Central memory CD8-positive, alpha-beta T cell (primary cell): ENCODE results near the gene BAZ2A.
"Not testable (repeated sequence)": the region's sequence is repeated elsewhere in the genome, so short reads cannot be mapped to it uniquely, and the experiment has no call there.

Experiments
- ATAC-seq: fragments of 150-1000 bp; cut with Tn5 transposase; replicated peaks from 2 replicates; pipeline ENCODE4 v1.10.0; 2022; ENCODE audit warnings: mild to moderate bottlenecking, moderate FRiP score, moderate number of reproducible peaks; ENCODE audit not compliant: poor library complexity, severe bottlenecking; ENCODE audit errors: extremely low read depth
- DNase-seq, 2 donors: peaks; one replicate each; pipeline ENCODE4 v3.0.0; 2021; ENCODE audit warnings: low spot score in 2 of 2
- H3K27ac Mint-ChIP-seq: one replicate; pipeline ENCODE4 v1.8.0; 2022; ENCODE audit warnings: low read depth, mild to moderate bottlenecking, moderate library complexity, mixed read lengths
- H3K27me3 Mint-ChIP-seq: one replicate; pipeline ENCODE4 v1.8.0; 2022; ENCODE audit warnings: mixed read lengths
- H3K36me3 Mint-ChIP-seq: one replicate; pipeline ENCODE4 v1.8.0; 2022; ENCODE audit warnings: mild to moderate bottlenecking, moderate library complexity, mixed read lengths; ENCODE audit not compliant: insufficient read depth
- H3K4me1 Mint-ChIP-seq: one replicate; pipeline ENCODE4 v1.8.0; 2022; ENCODE audit warnings: mixed read lengths
- H3K4me3 Mint-ChIP-seq: one replicate; pipeline ENCODE4 v1.8.0; 2022; ENCODE audit warnings: mild to moderate bottlenecking, moderate library complexity, mixed read lengths
- H3K9me3 Mint-ChIP-seq: one replicate; pipeline ENCODE4 v1.8.0; 2022; ENCODE audit warnings: mixed read lengths

Gene BAZ2A

GRCh38 chr12:56648023-56648422 lies 17.9 kb upstream of the BAZ2A start:
- not testable (repeated sequence) for DNase-seq, H3K27me3 Mint-ChIP-seq, H3K4me3 Mint-ChIP-seq, H3K9me3 Mint-ChIP-seq, ATAC-seq, H3K27ac Mint-ChIP-seq
- peaks cover 20% of the 10 kb centered on the region for H3K4me1 Mint-ChIP-seq
- peaks cover 28% of the 10 kb centered on the region for H3K36me3 Mint-ChIP-seq

- H3K4me1 Mint-ChIP-seq = peaks cover 20% of the 10 kb centered on the region
- H3K4me3 Mint-ChIP-seq = peak within 1 kb of the TSS; percentile 90
- peak; percentile 97 for ATAC-seq
- no peaks in the 10 kb centered on the region for H3K27me3 Mint-ChIP-seq
- H3K36me3 Mint-ChIP-seq = peaks cover 48% of the 10 kb centered on the region
- DNase-seq = peak; percentile 68 to 89
- peak within 1 kb of the TSS; percentile 93 for H3K27ac Mint-ChIP-seq
- H3K9me3 Mint-ChIP-seq = no peaks in the 10 kb centered on the region
Observed at GRCh38 chr12:56645717-56646446, 15.8 kb upstream of the BAZ2A start, which contains the start of gene ATP5F1B. Gene ATP5F1B (minus strand): TSS chr12:56645984. CDS start chr12:56645963, 21 bp downstream.

GRCh38 chr12:56645201-56645716 lies 15.1 kb upstream of the BAZ2A start:
- peak overlapping the region; percentile 90 for H3K4me3 Mint-ChIP-seq
- H3K27me3 Mint-ChIP-seq = no peaks in the 10 kb centered on the region
- H3K9me3 Mint-ChIP-seq = no peaks in the 10 kb centered on the region
- H3K4me1 Mint-ChIP-seq = peaks cover 25% of the 10 kb centered on the region
- no peak for ATAC-seq
- peaks cover 54% of the 10 kb centered on the region for H3K36me3 Mint-ChIP-seq
- peak overlapping the region; percentile 93 for H3K27ac Mint-ChIP-seq
- no peak for DNase-seq

- DNase-seq = no peak
- peak overlapping the region; percentile 93 for H3K27ac Mint-ChIP-seq
- peak overlapping the region; percentile 90 for H3K4me3 Mint-ChIP-seq
- ATAC-seq = no peak
- H3K9me3 Mint-ChIP-seq = no peaks in the 10 kb centered on the region
- peaks cover 61% of the 10 kb centered on the region for H3K36me3 Mint-ChIP-seq
- H3K4me1 Mint-ChIP-seq = peaks cover 26% of the 10 kb centered on the region
- H3K27me3 Mint-ChIP-seq = no peaks in the 10 kb centered on the region
Observed at GRCh38 chr12:56644654-56645053, 14.5 kb upstream of the BAZ2A start.

- no peaks in the 10 kb centered on the region for H3K9me3 Mint-ChIP-seq
- H3K4me1 Mint-ChIP-seq = peaks cover 30% of the 10 kb centered on the region
- ATAC-seq (no peak), DNase-seq (no peak)
- no peaks in the 10 kb centered on the region for H3K27me3 Mint-ChIP-seq
- H3K36me3 Mint-ChIP-seq = peaks cover 92% of the 10 kb centered on the region
- H3K27ac Mint-ChIP-seq = no peak overlapping the region
- H3K4me3 Mint-ChIP-seq = no peak overlapping the region
Observed at GRCh38 chr12:56641219-56641618, 11.1 kb upstream of the BAZ2A start.

GRCh38 chr12:56637621-56638020 lies 7.5 kb upstream of the BAZ2A start:
- no peak overlapping the region for H3K27ac Mint-ChIP-seq
- DNase-seq (no peak), ATAC-seq (no peak)
- H3K9me3 Mint-ChIP-seq = no peaks in the 10 kb centered on the region
- H3K27me3 Mint-ChIP-seq = no peaks in the 10 kb centered on the region
- H3K36me3 Mint-ChIP-seq = peaks cover 68% of the 10 kb centered on the region
- peaks cover 48% of the 10 kb centered on the region for H3K4me1 Mint-ChIP-seq
- no peak overlapping the region for H3K4me3 Mint-ChIP-seq

- Mint-ChIP-seq H3K27me3 (no peaks in the 10 kb centered on the region), H3K4me3 (peak overlapping the region; percentile 98), H3K9me3 (no peaks in the 10 kb centered on the region), H3K27ac (peak overlapping the region; percentile 94), H3K36me3 (peaks cover 60% of the 10 kb centered on the region), H3K4me1 (peaks cover 54% of the 10 kb centered on the region)
- ATAC-seq = peak; percentile 81
- peak; percentile 95 to 96 for DNase-seq
Observed at GRCh38 chr12:56636675-56637540, 6.8 kb upstream of the BAZ2A start.

- DNase-seq = peak; percentile 40 to 57
- Mint-ChIP-seq H3K36me3 (peaks cover 53% of the 10 kb centered on the region), H3K27ac (peak overlapping the region; percentile 94), H3K4me3 (peak overlapping the region; percentile 98), H3K4me1 (peaks cover 59% of the 10 kb centered on the region), H3K9me3 (no peaks in the 10 kb centered on the region), H3K27me3 (no peaks in the 10 kb centered on the region)
- peak; percentile 76 for ATAC-seq
Observed at GRCh38 chr12:56635806-56636674, 5.9 kb upstream of the BAZ2A start.

- no peaks in the 10 kb centered on the region for H3K9me3 Mint-ChIP-seq
- H3K27ac Mint-ChIP-seq = peak overlapping the region; percentile 94
- peak overlapping the region; percentile 98 for H3K4me3 Mint-ChIP-seq
- no peaks in the 10 kb centered on the region for H3K27me3 Mint-ChIP-seq
- peaks cover 46% of the 10 kb centered on the region for H3K36me3 Mint-ChIP-seq
- peaks cover 63% of the 10 kb centered on the region for H3K4me1 Mint-ChIP-seq
- ATAC-seq (peak; percentile 20), DNase-seq (peak; percentile 38 to 41)
Observed at GRCh38 chr12:56634837-56635791, 5.0 kb upstream of the BAZ2A start.

- no peak for DNase-seq
- peaks cover 63% of the 10 kb centered on the region for H3K4me1 Mint-ChIP-seq
- no peak for ATAC-seq
- no peaks in the 10 kb centered on the region for H3K27me3 Mint-ChIP-seq
- no peaks in the 10 kb centered on the region for H3K9me3 Mint-ChIP-seq
- peak overlapping the region; percentile 94 for H3K27ac Mint-ChIP-seq
- H3K4me3 Mint-ChIP-seq = peak overlapping the region; percentile 98
- peaks cover 40% of the 10 kb centered on the region for H3K36me3 Mint-ChIP-seq
Observed at GRCh38 chr12:56634242-56634836, 4.2 kb upstream of the BAZ2A start.
